ENCODE measurements around the gene ARMC2. TPM values are rescaled to one million over a fixed set of nuclear protein-coding genes. Genes with fewer than 3 reads are reported as not detected.

Gene ARMC2
- total and polyA plus RNA-seq, 8 donors, result 1.4 to 4.1 (median 2.4) TPM

DNA sequence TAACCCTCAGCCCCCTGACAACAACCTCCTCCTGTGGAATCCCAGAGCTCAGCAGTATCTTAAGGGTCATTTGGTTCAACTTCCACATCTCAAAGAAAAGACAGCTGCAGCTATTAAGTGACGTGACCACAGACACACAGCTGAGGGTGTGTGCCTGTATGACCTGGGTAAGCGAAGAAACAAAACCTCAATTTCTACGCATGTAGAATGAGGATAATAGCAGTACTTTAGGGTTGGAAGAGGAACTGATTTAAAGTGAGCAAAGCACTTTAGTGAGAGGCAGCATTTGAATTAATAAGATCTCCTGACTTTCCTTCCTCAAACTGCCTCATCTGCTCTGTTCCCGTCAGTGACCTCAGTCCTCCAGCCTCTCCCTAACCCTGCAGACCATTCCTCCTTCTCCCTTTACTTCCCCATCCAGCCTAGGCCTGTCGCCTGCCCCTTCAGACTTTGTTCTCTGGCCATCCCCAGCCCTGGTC, 6.8 kb upstream of the ARMC2 start:
- DNase-seq (peak in 1 of 6 donors; percentile 42), ATAC-seq (peak in 3 of 4 donors; percentile 34 to 75 (median 71)), FAIRE-seq (no peak)
- TF ChIP-seq, protein P1, sequence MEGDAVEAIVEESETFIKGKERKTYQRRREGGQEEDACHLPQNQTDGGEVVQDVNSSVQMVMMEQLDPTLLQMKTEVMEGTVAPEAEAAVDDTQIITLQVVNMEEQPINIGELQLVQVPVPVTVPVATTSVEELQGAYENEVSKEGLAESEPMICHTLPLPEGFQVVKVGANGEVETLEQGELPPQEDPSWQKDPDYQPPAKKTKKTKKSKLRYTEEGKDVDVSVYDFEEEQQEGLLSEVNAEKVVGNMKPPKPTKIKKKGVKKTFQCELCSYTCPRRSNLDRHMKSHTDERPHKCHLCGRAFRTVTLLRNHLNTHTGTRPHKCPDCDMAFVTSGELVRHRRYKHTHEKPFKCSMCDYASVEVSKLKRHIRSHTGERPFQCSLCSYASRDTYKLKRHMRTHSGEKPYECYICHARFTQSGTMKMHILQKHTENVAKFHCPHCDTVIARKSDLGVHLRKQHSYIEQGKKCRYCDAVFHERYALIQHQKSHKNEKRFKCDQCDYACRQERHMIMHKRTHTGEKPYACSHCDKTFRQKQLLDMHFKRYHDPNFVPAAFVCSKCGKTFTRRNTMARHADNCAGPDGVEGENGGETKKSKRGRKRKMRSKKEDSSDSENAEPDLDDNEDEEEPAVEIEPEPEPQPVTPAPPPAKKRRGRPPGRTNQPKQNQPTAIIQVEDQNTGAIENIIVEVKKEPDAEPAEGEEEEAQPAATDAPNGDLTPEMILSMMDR (IDR thresholded peaks at IDR 0.05), result no peak
- intact Hi-C loops (cut with DNase I), result no loop called here
- H3K9me3 ChIP-seq, result no peaks in the 10 kb centered on the region
- 81 to 86% methylated on average over 5 of the region's 5 CpGs for WGBS, 2 donors
- peak overlapping the region in 1 of 4 donors; percentile 41 for H3K27ac ChIP-seq
- H3K4me3 ChIP-seq, result no peak overlapping the region
- no peaks in the 10 kb centered on the region for H3K4me1 ChIP-seq
- no peaks in the 10 kb centered on the region for H3K36me3 ChIP-seq
- H3K27me3 ChIP-seq, result no peaks in the 10 kb centered on the region

DNA sequence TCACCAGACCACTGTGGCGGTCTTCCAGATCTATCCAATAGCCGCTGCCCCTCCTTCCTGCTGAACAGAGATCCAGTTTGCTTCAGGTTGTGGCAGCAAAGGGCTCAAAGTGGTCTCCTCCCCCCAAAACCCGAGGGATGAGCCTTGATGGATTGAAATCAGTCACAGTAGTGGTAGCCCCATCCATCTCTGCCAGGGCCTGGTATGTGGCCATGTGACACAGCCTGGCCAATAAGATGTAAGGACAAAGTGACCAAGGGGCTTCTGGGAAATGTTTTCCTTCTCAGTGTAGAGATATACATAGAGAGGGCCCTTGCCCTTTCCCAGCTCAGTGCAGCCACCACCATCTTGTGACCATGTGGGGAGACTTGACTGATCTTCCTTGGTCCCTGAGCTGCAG, 4.1 kb upstream of the ARMC2 start:
- intact Hi-C loops (cut with DNase I), result no loop called here
- no peaks in the 10 kb centered on the region for H3K9me3 ChIP-seq
- FAIRE-seq (no peak), ATAC-seq (no peak), DNase-seq (no peak)
- 74 to 75% methylated on average over 3 of the region's 3 CpGs for WGBS, 2 donors
- TF ChIP-seq, protein P1 (IDR thresholded peaks at IDR 0.05), result no peak
- no peak overlapping the region for H3K4me3 ChIP-seq
- no peak overlapping the region for H3K27ac ChIP-seq
- no peaks in the 10 kb centered on the region for H3K36me3 ChIP-seq
- no peaks in the 10 kb centered on the region for H3K27me3 ChIP-seq
- peaks cover 0 to 4% (median 0%) of the 10 kb centered on the region in 3 donors for H3K4me1 ChIP-seq

DNA sequence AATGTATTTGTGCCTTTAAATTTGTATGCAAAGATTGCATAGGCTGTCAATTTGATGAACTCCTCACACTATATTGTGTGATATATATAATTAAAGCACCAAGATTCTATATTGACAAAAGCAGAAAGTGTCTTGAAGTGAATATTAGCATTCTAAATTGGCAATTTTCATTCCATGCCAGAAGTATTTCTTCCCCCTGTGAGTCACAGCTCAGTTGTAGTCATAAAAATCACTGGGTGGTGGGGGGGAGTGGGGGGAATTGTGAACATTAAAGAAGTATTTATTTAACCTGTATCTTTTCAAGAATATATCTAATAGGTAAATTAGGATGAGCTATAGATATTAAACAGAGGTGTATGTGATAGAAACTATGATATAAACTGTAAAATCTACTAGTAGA, 3.1 kb upstream of the ARMC2 start:
- no peak for DNase-seq
- no peak overlapping the region for H3K27ac ChIP-seq
- intact Hi-C loops (cut with DNase I), result no loop called here

DNA sequence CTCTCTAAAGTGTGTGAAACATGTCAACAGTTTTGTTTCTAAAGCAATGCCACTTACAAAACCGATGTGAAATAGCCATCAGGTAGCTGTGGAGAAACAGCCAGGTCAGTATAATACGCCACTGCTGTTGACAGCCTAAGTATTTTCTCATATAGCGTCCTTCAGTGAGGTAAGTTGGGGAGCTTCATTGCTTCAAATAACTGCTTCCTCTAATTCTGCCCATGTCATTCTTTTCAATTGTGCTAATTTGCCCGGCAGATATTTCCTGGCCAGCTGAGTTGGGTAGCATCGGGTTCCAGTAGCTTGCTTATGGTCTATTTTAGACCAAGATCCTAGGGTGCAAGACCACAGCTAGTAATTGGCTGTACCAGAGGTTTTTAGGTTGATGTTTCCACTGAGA, 2.1 kb upstream of the ARMC2 start:
- no peak overlapping the region for H3K27ac ChIP-seq
- no peak overlapping the region for H3K4me3 ChIP-seq
- 71 to 79% methylated on average over 5 of the region's 5 CpGs for WGBS, 2 donors
- no peaks in the 10 kb centered on the region for H3K36me3 ChIP-seq
- no peaks in the 10 kb centered on the region for H3K9me3 ChIP-seq
- ATAC-seq, result no peak
- no peaks in the 10 kb centered on the region for H3K27me3 ChIP-seq
- TF ChIP-seq, protein P1 (IDR thresholded peaks at IDR 0.05), result no peak
- intact Hi-C loops (cut with DNase I), result no loop called here
- H3K4me1 ChIP-seq, result peaks cover 0 to 9% (median 0%) of the 10 kb centered on the region in 3 donors
- no peak for DNase-seq
- FAIRE-seq, result no peak

More for the DNA sequence above, 3.1 kb upstream of the ARMC2 start:
- Histone ChIP-seq H3K9me3 (no peaks in the 10 kb centered on the region), H3K27me3 (no peaks in the 10 kb centered on the region), H3K4me1 (peaks cover 0 to 4% (median 0%) of the 10 kb centered on the region in 3 donors), H3K4me3 (no peak overlapping the region), H3K36me3 (no peaks in the 10 kb centered on the region)
- FAIRE-seq (no peak), ATAC-seq (no peak)
- TF ChIP-seq, protein P1 (IDR thresholded peaks at IDR 0.05), result no peak

DNA sequence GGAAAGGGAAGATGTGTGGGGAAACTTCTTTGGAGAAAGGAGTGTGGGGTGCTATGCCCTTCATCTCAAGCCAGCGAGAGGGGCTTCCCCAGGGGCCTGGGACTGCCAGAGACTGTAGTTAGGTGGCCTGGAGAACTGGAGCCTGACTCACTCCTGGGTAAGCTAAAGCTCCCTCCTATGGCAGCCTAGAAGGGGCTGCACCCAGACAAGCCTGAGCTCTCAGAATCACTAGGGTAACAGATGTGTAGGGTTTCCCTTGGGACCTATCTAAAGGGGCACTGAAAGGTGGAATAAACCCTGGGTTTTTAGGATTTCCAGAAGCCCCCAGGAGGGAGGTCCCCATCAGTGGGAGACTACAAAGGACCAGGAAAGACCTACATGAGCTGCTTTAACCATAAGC, 1.6 kb upstream of the ARMC2 start:
- Histone ChIP-seq H3K36me3 (no peaks in the 10 kb centered on the region), H3K27ac (no peak overlapping the region), H3K4me3 (no peak overlapping the region), H3K27me3 (no peaks in the 10 kb centered on the region), H3K9me3 (no peaks in the 10 kb centered on the region), H3K4me1 (peaks cover 0 to 9% (median 0%) of the 10 kb centered on the region in 3 donors)
- 88 to 100% methylated on average over 1 of the region's 1 CpG for WGBS, 2 donors
- DNase-seq (no peak), ATAC-seq (no peak), FAIRE-seq (no peak)
- TF ChIP-seq, protein P1 (IDR thresholded peaks at IDR 0.05), result no peak
- intact Hi-C loops (cut with DNase I), result no loop called here
